Colon (tissue), 2 donors: Measurements from ENCODE around the gene SYT17.

Source experiments
- FAIRE-seq: peaks from 2 replicates; lab custom pipeline; 2012; peaks lifted over from hg19 to GRCh38; lab: Jason Lieb, UNC
- donor health status: control.
- donor health status: control.

The SYT17 gene

GRCh38 chr16:19218581-19218980 lies 50.5 kb downstream of the SYT17 start:
- FAIRE-seq: no peak

GRCh38 chr16:19219836-19220235 lies 51.8 kb downstream of the SYT17 start:
- FAIRE-seq: no peak

GRCh38 chr16:19223235-19224170 lies 55.5 kb downstream of the SYT17 start:
- no peak for FAIRE-seq

- FAIRE-seq: no peak
Observed at GRCh38 chr16:19225651-19226050, 57.6 kb downstream of the SYT17 start.

- no peak for FAIRE-seq
Observed at GRCh38 chr16:19227643-19228042, 59.6 kb downstream of the SYT17 start.

GRCh38 chr16:19228052-19228451 lies 60.0 kb downstream of the SYT17 start:
- FAIRE-seq: no peak

GRCh38 chr16:19228575-19228974 lies 60.5 kb downstream of the SYT17 start:
- FAIRE-seq: no peak

- FAIRE-seq: no peak
Observed at GRCh38 chr16:19230575-19230974, 62.5 kb downstream of the SYT17 start.

GRCh38 chr16:19231881-19232280 lies 63.8 kb downstream of the SYT17 start:
- no peak for FAIRE-seq

GRCh38 chr16:19232988-19233387 lies 64.9 kb downstream of the SYT17 start:
- no peak for FAIRE-seq

- no peak for FAIRE-seq
Observed at GRCh38 chr16:19235478-19235877, 67.4 kb downstream of the SYT17 start.

- FAIRE-seq: no peak
Observed at GRCh38 chr16:19235886-19236285, 67.8 kb downstream of the SYT17 start.

- no peak for FAIRE-seq
Observed at GRCh38 chr16:19236561-19237209, 68.6 kb downstream of the SYT17 start.

- no peak for FAIRE-seq
Observed at GRCh38 chr16:19238406-19238805, 70.4 kb downstream of the SYT17 start.

GRCh38 chr16:19239511-19240155 lies 71.6 kb downstream of the SYT17 start:
- no peak for FAIRE-seq

GRCh38 chr16:19240494-19240893 lies 72.5 kb downstream of the SYT17 start:
- no peak for FAIRE-seq

GRCh38 chr16:19241512-19241911 lies 73.5 kb downstream of the SYT17 start:
- no peak for FAIRE-seq

GRCh38 chr16:19242186-19242585 lies 74.1 kb downstream of the SYT17 start:
- no peak for FAIRE-seq

GRCh38 chr16:19242987-19243575 lies 75.0 kb downstream of the SYT17 start:
- FAIRE-seq: no peak

- no peak for FAIRE-seq
Observed at GRCh38 chr16:19245326-19245925, 77.4 kb downstream of the SYT17 start.

- no peak for FAIRE-seq
Observed at GRCh38 chr16:19252904-19253303, 84.9 kb downstream of the SYT17 start.

GRCh38 chr16:19254611-19255010 lies 86.6 kb downstream of the SYT17 start:
- FAIRE-seq: no peak
